ENCODE measurements around the gene PLD5. TPM values are rescaled to one million over a fixed set of nuclear protein-coding genes. Genes with fewer than 3 reads are reported as not detected.

The PLD5 gene
- total RNA-seq, 2 donors from 2014 or later: 1.8 TPM; not detected in 1

GRCh38 chr1:242425232-242425631 is 99.3 kb downstream of the PLD5 start:
- no peaks in the 10 kb centered on the region for H3K27me3 ChIP-seq
- ATAC-seq (no peak), DNase-seq (no peak)
- H3K9me3 ChIP-seq: no peaks in the 10 kb centered on the region
- H3K36me3 ChIP-seq (replicated peaks in 1 of 2; ENCODE audit: insufficient read depth in 1 of 2, low read depth in 2 of 2): no peaks in the 10 kb centered on the region
- no peak overlapping the region for H3K4me3 ChIP-seq
- intact Hi-C loops (cut with DNase I): no loop called here
- WGBS, 2 donors: 66 to 77% methylated on average over 4 of the region's 4 CpGs
- no peak overlapping the region for H3K27ac ChIP-seq
- TF ChIP-seq POLR2A (IDR thresholded peaks at IDR 0.05): no peak
- no peak for TF ChIP-seq CTCF (IDR thresholded peaks at IDR 0.05)
- no peaks in the 10 kb centered on the region for H3K4me1 ChIP-seq

- H3K36me3 ChIP-seq (replicated peaks in 1 of 2; ENCODE audit: insufficient read depth in 1 of 2, low read depth in 2 of 2): no peaks in the 10 kb centered on the region
- WGBS, 2 donors: 12 to 21% methylated on average over 1 of the region's 1 CpG
- intact Hi-C loops (cut with DNase I): no loop called here
Measured at GRCh38 chr1:242416657-242417056, 107.8 kb downstream of the PLD5 start.

GRCh38 chr1:242412921-242413320 is 111.6 kb downstream of the PLD5 start:
- no peaks in the 10 kb centered on the region for H3K9me3 ChIP-seq
- no peak overlapping the region for H3K27ac ChIP-seq
- no peak overlapping the region for H3K4me3 ChIP-seq
- no peaks in the 10 kb centered on the region for H3K36me3 ChIP-seq (replicated peaks in 1 of 2; ENCODE audit: insufficient read depth in 1 of 2, low read depth in 2 of 2)
- intact Hi-C loops (cut with DNase I): no loop called here
- no peaks in the 10 kb centered on the region for H3K27me3 ChIP-seq
- no peak for ATAC-seq
- no peaks in the 10 kb centered on the region for H3K4me1 ChIP-seq
- DNase-seq: no peak
- TF ChIP-seq POLR2A (IDR thresholded peaks at IDR 0.05) (no peak), CTCF (IDR thresholded peaks at IDR 0.05) (no peak)
- 49 to 54% methylated on average over 6 of the region's 6 CpGs for WGBS, 2 donors

More at GRCh38 chr1:242416657-242417056, 107.8 kb downstream of the PLD5 start:
- H3K4me3 ChIP-seq: no peak overlapping the region
- no peak overlapping the region for H3K27ac ChIP-seq
- H3K9me3 ChIP-seq: no peaks in the 10 kb centered on the region
- H3K27me3 ChIP-seq: no peaks in the 10 kb centered on the region
- ATAC-seq: no peak
- DNase-seq: no peak
- no peak for TF ChIP-seq CTCF (IDR thresholded peaks at IDR 0.05)
- no peak for TF ChIP-seq POLR2A (IDR thresholded peaks at IDR 0.05)
- no peaks in the 10 kb centered on the region for H3K4me1 ChIP-seq

- ATAC-seq (no peak), DNase-seq (no peak)
- Histone ChIP-seq H3K27ac (no peak overlapping the region), H3K36me3 (replicated peaks in 1 of 2; ENCODE audit: insufficient read depth in 1 of 2, low read depth in 2 of 2) (no peaks in the 10 kb centered on the region), H3K4me1 (no peaks in the 10 kb centered on the region), H3K4me3 (no peak overlapping the region), H3K27me3 (no peaks in the 10 kb centered on the region), H3K9me3 (no peaks in the 10 kb centered on the region)
- TF ChIP-seq CTCF (IDR thresholded peaks at IDR 0.05): no peak
- TF ChIP-seq POLR2A (IDR thresholded peaks at IDR 0.05): no peak
- intact Hi-C loops (cut with DNase I): no loop called here
Measured at GRCh38 chr1:242411901-242412300, 112.6 kb downstream of the PLD5 start.

- Histone ChIP-seq H3K27ac (no peak overlapping the region), H3K9me3 (no peaks in the 10 kb centered on the region), H3K27me3 (no peaks in the 10 kb centered on the region), H3K36me3 (replicated peaks in 1 of 2; ENCODE audit: insufficient read depth in 1 of 2, low read depth in 2 of 2) (no peaks in the 10 kb centered on the region), H3K4me1 (no peaks in the 10 kb centered on the region), H3K4me3 (no peak overlapping the region)
- ATAC-seq: no peak
- intact Hi-C loops (cut with DNase I): no loop called here
- WGBS, 2 donors: 66% methylated on average over 2 of the region's 2 CpGs
- TF ChIP-seq POLR2A (IDR thresholded peaks at IDR 0.05) (no peak), CTCF (IDR thresholded peaks at IDR 0.05) (no peak)
- DNase-seq: no peak
Measured at GRCh38 chr1:242405947-242406346, 118.5 kb downstream of the PLD5 start.

Data from body of pancreas (tissue), 4 donors.